GM23248 (cell line): Measurements from ENCODE around the gene DEFB113.

Source experiments
- EZH2 ChIP-seq: fragments of 200-600 bp; sonication (generic); IDR thresholded peaks from 2 replicates; pipeline ENCODE4 v1.6.1; 2018; ENCODE audit warnings: antibody characterized with exemption, mild to moderate bottlenecking; ENCODE audit not compliant: insufficient read depth, poor library complexity, severe bottlenecking
- EZH2phosphoT487 ChIP-seq: fragments of 200-600 bp; sonication (generic); IDR thresholded peaks from 2 replicates; pipeline ENCODE4 v1.6.1; 2018; ENCODE audit warnings: antibody characterized with exemption, moderate library complexity, mild to moderate bottlenecking, low read depth; ENCODE audit not compliant: insufficient read depth

DNA sequence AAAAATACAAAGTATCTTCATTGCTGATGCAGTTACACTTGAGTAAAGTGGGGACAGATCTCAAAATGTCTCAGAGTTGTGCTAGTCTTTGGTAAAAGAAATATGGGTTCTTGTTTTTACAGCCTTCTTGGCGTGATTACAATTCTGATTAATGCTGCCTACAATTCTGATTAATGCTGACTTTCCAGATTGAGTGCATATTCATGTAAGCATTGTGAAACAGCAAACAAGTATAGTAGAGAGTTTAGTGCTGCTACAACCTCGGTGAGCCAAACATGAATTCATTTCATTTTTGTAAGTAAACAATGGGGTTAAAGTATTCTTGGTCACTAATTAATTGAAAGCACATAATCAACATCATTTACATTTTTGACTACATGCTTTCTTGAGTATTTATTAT is at the start of gene DEFB113:
- no peak for TF ChIP-seq EZH2
- TF ChIP-seq EZH2phosphoT487, result no peak
